ENCODE data around the gene MGAT5.

The MGAT5 gene

DNA sequence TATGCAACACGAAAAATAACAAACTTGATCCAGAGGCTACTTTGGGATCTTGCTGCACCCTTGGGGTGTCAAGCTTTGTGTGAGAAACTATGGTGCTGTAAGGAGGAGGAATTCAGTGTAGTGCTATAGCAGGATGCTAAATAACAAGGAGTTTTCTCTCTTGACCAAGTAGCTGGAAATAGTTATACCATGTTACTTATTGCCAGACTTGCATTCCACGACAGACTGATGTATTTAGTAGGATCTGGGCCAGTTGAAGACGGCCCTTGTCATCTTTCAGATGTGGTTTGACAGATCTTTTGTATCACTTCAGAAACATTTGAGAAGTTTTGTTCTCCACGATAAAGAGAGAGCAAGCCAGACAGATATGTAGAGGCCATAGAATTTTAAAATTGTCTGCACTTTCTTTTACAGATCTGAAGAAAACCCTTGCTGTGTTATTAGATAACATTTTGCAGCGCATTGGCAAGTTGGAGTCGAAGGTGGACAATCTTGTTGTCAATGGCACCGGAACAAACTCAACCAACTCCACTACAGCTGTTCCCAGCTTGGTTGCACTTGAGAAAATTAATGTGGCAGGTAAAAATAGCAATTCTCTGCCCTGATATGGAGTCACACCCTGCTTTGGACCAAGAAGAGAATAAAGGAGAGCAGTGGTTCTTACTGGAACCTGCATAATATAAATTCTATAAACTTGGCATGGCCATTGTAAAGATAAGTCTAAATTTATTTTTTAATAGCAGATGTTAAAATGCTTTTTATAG is 16.3 kb downstream of the MGAT5 start:
- no peak overlapping the region for H3K4me3 ChIP-seq (ENCODE audit: low read depth, low read length)
- no peak for DNase-seq (ENCODE audit: low read depth)
- TF ChIP-seq POLR2A (IDR thresholded peaks at IDR 0.05; ENCODE audit: extremely low read depth, insufficient read length) = no peak
- TF ChIP-seq, protein P1, sequence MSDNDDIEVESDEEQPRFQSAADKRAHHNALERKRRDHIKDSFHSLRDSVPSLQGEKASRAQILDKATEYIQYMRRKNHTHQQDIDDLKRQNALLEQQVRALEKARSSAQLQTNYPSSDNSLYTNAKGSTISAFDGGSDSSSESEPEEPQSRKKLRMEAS (IDR thresholded peaks at IDR 0.05; ENCODE audit: low read depth, low read length) = no peak
- TF ChIP-seq, protein P2, sequence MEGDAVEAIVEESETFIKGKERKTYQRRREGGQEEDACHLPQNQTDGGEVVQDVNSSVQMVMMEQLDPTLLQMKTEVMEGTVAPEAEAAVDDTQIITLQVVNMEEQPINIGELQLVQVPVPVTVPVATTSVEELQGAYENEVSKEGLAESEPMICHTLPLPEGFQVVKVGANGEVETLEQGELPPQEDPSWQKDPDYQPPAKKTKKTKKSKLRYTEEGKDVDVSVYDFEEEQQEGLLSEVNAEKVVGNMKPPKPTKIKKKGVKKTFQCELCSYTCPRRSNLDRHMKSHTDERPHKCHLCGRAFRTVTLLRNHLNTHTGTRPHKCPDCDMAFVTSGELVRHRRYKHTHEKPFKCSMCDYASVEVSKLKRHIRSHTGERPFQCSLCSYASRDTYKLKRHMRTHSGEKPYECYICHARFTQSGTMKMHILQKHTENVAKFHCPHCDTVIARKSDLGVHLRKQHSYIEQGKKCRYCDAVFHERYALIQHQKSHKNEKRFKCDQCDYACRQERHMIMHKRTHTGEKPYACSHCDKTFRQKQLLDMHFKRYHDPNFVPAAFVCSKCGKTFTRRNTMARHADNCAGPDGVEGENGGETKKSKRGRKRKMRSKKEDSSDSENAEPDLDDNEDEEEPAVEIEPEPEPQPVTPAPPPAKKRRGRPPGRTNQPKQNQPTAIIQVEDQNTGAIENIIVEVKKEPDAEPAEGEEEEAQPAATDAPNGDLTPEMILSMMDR (IDR thresholded peaks at IDR 0.05; ENCODE audit: low read depth, low read length) = no peak
- no peak for TF ChIP-seq MYC (IDR thresholded peaks at IDR 0.05; ENCODE audit: low read depth, low read length)

DNA sequence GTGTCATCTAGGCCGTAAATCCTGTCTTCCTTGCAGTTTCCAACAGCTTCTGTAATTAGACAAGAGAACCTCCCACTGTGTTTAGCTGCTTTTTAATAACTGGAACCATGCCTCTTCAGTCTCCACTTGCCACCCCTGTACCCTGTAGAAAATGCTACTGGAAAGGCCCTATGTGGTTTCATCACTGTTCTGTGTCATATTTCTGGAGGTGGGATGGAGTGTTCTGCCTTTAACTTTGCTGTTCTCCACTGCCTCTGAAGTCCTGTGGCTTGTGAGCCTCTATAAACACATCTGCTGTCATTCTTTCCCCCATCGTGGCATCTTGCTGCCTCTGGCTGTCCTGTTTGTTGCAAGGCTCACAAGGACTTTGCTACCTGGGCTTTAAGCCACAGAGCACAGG is 17.9 kb downstream of the MGAT5 start:
- H3K4me3 ChIP-seq (ENCODE audit: low read depth, low read length) = no peak overlapping the region
- no peak for TF ChIP-seq MYC (IDR thresholded peaks at IDR 0.05; ENCODE audit: low read depth, low read length)
- TF ChIP-seq POLR2A (IDR thresholded peaks at IDR 0.05; ENCODE audit: extremely low read depth, insufficient read length) = no peak
- TF ChIP-seq, protein P1 (IDR thresholded peaks at IDR 0.05; ENCODE audit: low read depth, low read length) = no peak
- TF ChIP-seq, protein P2 (IDR thresholded peaks at IDR 0.05; ENCODE audit: low read depth, low read length) = no peak
- no peak for DNase-seq (ENCODE audit: low read depth)

DNA sequence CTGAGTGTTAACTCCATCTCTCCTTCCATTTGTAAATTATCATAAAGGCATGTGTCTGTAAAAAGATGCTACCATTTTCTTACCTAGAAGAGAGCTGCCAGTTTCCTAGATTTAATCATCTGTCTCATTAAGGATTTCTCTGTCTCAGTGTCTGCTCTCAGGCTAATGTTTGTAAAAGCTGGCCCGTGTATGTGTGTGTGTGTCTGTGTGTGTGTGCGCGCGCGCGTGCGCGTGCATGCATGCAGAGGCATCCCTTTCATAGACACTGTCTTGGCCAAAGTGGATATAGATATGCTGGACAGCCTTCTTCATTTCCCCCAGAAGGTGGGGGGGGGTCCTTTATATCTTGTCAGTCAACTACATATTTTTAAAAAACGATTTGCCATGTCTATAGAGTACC is 18.9 kb downstream of the MGAT5 start:
- H3K4me3 ChIP-seq (ENCODE audit: low read depth, low read length) = no peak overlapping the region
- TF ChIP-seq, protein P1 (IDR thresholded peaks at IDR 0.05; ENCODE audit: low read depth, low read length) = no peak
- no peak for TF ChIP-seq MYC (IDR thresholded peaks at IDR 0.05; ENCODE audit: low read depth, low read length)
- TF ChIP-seq POLR2A (IDR thresholded peaks at IDR 0.05; ENCODE audit: extremely low read depth, insufficient read length) = no peak
- TF ChIP-seq, protein P2 (IDR thresholded peaks at IDR 0.05; ENCODE audit: low read depth, low read length) = no peak
- no peak for DNase-seq (ENCODE audit: low read depth)

DNA sequence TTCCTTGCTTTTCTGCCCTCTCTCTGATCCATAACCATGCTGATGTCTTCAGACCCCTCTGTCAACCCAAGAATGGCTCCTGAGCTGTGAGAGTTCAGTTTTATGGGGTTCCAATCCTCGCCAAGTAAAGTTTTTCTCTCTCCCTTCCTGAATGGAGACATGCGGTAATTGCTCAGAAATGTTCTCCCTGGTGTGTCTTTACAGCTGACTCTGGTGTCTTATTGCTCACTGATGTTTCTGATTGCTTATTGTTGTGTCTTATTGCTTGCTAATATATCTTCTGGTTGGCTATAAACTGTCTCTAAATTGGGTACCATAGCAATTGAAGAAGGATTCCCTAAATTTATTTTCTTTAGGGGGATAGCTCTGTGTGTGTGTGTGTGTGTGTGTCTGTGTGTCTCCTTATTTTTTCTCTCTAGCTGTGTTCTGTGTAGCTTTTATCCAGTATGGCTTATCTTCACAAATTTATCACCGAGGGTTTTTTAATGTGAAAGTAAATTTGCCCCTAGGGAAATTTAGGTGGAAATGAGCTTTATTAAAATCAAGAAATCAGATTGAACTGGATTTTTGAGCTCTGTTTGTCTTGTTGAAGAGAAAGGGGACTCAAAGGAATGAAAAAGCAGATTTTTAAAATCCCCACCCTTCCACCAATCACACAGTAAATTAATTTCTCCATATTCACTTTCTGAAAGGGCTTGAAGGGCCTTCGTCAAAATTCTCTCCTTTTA is 19.5 kb downstream of the MGAT5 start:
- no peak for DNase-seq (ENCODE audit: low read depth)
- no peak for TF ChIP-seq POLR2A (IDR thresholded peaks at IDR 0.05; ENCODE audit: extremely low read depth, insufficient read length)
- TF ChIP-seq, protein P1 (IDR thresholded peaks at IDR 0.05; ENCODE audit: low read depth, low read length) = no peak
- no peak for TF ChIP-seq MYC (IDR thresholded peaks at IDR 0.05; ENCODE audit: low read depth, low read length)
- TF ChIP-seq, protein P2 (IDR thresholded peaks at IDR 0.05; ENCODE audit: low read depth, low read length) = no peak
- H3K4me3 ChIP-seq (ENCODE audit: low read depth, low read length) = no peak overlapping the region

DNA sequence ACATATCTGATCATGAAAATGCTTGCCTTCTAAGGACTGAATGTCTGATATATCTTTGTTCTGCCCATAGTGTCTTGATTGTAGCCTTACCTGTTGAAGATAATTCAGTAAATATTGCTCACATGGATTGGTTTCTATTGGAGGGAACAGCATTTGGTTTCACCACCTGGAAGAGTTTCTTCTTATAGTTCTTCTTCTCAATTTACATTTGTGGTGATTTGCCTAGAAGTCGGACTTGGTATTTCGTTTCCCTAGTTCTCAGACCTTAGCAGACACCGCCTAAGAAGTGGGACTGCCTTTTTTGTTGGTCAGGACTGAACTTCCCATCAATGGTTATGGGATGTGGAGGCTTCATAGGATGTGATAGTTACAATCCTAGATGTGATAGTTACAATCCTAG is 20.2 kb downstream of the MGAT5 start:
- H3K4me3 ChIP-seq (ENCODE audit: low read depth, low read length) = no peak overlapping the region
- no peak for TF ChIP-seq POLR2A (IDR thresholded peaks at IDR 0.05; ENCODE audit: extremely low read depth, insufficient read length)
- no peak for TF ChIP-seq MYC (IDR thresholded peaks at IDR 0.05; ENCODE audit: low read depth, low read length)
- TF ChIP-seq, protein P2 (IDR thresholded peaks at IDR 0.05; ENCODE audit: low read depth, low read length) = no peak
- TF ChIP-seq, protein P1 (IDR thresholded peaks at IDR 0.05; ENCODE audit: low read depth, low read length) = no peak
- no peak for DNase-seq (ENCODE audit: low read depth)

Measured in NB4 (cell line).